AG09309 (cell line): ENCODE measurements around the gene DRC1.
"Not testable (repeated sequence)": the region's sequence is repeated elsewhere in the genome, so short reads cannot be mapped to it uniquely, and the experiment has no call there.

ENCODE experiments used
- DNase-seq: peaks from one replicate; pipeline ENCODE4 v3.0.0-alpha.2; 2010; ENCODE audit warnings: low read depth
- H3K4me3 ChIP-seq: 2 replicates; pipeline ENCODE4 v1.5.1; 2011; ENCODE audit warnings: mild to moderate bottlenecking, low read depth, low read length, moderate library complexity; ENCODE audit not compliant: control insufficient read depth
- TF ChIP-seq, protein P1 (sequence below): IDR thresholded peaks from 2 replicates; pipeline ENCODE4 v1.5.1; 2011; ENCODE audit warnings: mild to moderate bottlenecking, low read depth, low read length, inconsistent platforms; ENCODE audit not compliant: insufficient read depth, control insufficient read depth; ENCODE audit errors: missing control alignments

DRC1 gene

DNA sequence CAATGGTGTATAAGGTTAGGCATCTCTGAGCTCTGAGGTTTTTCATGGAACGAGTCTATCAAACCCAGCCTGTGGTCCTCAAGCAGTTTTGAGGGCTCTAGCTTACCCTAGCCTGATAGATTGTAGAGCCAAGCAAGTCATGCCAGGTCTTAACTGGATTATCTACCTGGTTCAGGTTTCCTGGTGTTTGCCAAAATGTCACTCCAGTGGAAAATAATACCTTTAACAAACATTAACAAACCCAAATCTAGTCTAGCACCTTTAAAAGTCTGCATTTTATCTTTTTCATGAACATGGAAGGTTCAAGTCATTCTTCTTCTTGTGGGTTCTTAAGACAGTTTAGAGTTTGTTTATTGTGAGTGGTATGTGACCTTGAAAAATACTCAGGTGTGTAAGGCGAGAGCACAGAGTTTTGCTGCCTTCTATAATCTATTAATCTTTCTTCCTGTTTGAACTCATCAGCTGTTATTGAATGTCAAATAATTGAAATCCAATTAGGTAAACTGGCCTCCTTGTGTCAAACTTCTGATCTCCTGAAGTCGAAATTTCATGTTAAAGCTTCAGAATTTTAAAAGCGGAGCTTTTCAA, 41.7 kb upstream of the DRC1 start:
- no peak overlapping the region for H3K4me3 ChIP-seq
- TF ChIP-seq, protein P1, sequence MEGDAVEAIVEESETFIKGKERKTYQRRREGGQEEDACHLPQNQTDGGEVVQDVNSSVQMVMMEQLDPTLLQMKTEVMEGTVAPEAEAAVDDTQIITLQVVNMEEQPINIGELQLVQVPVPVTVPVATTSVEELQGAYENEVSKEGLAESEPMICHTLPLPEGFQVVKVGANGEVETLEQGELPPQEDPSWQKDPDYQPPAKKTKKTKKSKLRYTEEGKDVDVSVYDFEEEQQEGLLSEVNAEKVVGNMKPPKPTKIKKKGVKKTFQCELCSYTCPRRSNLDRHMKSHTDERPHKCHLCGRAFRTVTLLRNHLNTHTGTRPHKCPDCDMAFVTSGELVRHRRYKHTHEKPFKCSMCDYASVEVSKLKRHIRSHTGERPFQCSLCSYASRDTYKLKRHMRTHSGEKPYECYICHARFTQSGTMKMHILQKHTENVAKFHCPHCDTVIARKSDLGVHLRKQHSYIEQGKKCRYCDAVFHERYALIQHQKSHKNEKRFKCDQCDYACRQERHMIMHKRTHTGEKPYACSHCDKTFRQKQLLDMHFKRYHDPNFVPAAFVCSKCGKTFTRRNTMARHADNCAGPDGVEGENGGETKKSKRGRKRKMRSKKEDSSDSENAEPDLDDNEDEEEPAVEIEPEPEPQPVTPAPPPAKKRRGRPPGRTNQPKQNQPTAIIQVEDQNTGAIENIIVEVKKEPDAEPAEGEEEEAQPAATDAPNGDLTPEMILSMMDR: no peak
- no peak for DNase-seq

DNA sequence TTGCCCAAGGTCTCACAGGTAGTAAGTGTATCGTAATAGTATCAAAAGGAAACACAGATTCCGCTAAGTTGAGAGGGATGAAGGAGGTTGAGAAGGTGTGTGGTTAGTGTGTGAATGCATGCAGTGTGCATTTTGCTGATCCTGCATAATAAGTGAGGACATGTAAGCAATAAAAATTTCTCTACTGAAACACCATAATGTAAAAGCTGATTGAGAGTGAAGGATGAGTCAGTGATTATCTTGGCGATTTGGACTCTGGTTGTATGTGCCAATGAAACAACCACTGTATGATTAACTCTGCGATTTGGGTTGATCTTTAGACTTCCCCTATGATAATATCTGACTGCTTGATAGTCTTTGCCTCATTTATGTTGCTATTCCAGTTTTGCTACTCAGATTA, 38.4 kb upstream of the DRC1 start:
- TF ChIP-seq, protein P1: no peak
- DNase-seq: no peak
- no peak overlapping the region for H3K4me3 ChIP-seq

DNA sequence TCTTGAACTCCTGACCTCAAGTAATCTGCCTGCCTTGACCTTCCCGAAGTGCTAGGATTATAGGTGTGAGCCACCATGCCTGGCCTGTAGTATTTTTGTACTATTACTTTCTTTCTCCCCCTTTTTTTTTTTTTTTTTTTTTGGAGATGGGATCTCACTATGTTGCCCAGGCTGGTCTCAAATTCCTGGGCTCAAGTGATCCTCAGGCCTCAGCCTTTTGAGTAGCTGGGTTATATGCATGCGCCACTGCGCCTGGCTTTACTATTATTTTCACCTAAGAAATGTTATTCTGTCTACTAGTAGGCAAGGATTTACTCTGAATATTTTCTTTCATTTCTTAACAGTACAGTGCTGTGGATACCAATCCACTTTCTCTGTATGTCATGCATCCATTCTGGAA, 37.8 kb upstream of the DRC1 start:
- H3K4me3 ChIP-seq: no peak overlapping the region
- TF ChIP-seq, protein P1: no peak
- DNase-seq: no peak

DNA sequence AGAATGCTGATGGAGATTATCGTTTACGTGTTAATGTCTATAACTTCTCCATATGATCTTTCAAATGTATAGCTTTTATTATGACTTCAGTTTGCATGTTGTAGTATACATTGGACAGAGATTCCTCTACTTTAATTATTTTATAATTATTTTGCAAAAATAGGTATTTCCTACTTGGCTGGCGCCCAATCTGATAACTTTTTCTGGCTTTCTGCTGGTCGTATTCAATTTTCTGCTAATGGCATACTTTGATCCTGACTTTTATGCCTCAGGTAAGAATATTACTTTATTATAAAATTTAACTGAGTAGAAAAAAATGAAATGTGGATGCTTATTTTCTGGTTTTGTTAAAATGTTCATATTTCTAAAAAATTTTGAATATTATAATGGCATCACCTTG, 37.1 kb upstream of the DRC1 start:
- DNase-seq: no peak
- TF ChIP-seq, protein P1: no peak
- H3K4me3 ChIP-seq: no peak overlapping the region

DNA sequence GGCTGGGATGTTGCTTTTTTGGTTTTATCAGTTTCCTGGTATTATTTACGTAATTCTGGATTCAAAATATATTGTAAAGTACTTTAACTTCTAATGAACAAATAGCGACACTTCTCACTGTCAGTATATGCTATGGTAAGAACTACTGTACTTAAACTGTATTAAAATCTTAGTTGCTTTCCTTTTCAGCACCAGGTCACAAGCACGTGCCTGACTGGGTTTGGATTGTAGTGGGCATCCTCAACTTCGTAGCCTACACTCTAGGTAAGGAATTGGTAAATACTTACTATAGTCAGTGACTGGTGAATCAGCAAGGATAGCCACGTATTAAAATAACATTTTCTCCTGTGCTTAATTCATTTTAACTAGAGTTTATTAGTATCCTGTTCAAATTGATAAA, 34.8 kb upstream of the DRC1 start:
- TF ChIP-seq, protein P1: no peak
- no peak for DNase-seq
- H3K4me3 ChIP-seq: no peak overlapping the region

DNA sequence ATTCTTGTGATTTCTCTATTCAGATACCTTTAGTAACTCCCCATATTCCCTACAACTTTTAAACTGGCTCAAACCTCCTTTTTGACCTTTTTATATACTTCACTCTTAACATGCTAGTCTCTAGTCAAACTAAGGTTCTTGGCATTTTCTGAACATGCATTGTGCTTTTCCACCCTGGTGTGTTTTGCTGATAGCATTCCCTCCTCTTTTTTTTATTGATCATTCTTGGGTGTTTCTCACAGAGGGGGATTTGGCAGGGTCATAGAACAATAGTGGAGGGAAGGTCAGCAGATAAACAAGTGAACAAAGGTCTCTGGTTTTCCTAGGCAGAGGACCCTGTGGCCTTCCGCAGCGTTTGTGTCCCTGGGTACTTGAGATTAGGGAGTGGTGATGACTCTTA, 32.1 kb upstream of the DRC1 start:
- DNase-seq, H3K4me3 ChIP-seq: not testable (repeated sequence)

DNA sequence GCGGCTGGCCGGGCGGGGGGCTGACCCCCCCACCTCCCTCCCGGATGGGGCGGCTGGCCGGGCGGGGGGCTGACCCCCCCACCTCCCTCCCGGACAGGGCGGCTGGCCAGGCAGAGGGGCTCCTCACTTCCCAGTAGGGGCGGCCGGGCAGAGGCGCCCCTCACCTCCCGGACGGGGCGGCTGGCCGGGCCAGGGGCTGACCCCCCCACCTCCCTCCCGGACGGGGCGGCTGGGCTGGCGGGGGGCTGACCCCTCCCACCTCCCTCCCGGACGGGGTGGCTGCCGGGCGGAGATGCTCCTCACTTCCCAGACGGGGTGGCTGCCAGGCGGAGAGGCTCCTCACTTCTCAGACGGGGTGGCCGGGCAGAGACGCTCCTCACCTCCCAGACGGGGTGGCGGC, 30.8 kb upstream of the DRC1 start:
- not testable (repeated sequence) for DNase-seq, H3K4me3 ChIP-seq

DNA sequence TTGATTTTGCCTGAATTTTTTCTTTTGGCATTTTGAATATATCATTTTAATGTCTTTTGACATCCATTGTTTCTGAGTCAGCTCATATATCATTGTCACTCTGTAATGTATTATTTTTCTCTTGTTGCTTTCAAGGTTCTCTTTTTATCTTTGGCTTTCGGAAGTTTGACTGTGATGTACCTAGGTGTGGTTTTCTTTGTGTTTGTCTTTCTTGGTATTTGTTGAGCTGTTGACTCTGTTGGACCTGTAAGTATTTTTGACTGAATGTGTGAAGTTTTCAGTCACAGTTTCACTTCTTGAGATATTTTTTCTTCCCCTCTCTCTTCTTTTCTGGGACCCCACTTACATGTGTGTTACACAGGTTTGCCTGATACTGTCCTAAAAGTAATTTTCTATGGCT, 24.9 kb upstream of the DRC1 start:
- TF ChIP-seq, protein P1: no peak
- H3K4me3 ChIP-seq: no peak overlapping the region
- DNase-seq: no peak
